Activated CD4-positive, alpha-beta T cell treated with anti-CD3 and anti-CD28 coated beads, Interleukin-2, amount 50 U/mL, for 24 hours (primary cell): Measurements from ENCODE around the gene SEMA4D.

Experiments
- DNase-seq, 2 donors: peaks; one replicate each; pipeline ENCODE4 v3.0.0-alpha.2; 2020; ENCODE audit warnings: low read depth in 1 of 2, low spot score in 1 of 2

SEMA4D gene

GRCh38 chr9:89502038-89502601 is 4.2 kb upstream of the SEMA4D start:
- no peak for DNase-seq

GRCh38 chr9:89501311-89501898 is 3.5 kb upstream of the SEMA4D start:
- no peak for DNase-seq

GRCh38 chr9:89500008-89500407 is 2.1 kb upstream of the SEMA4D start:
- no peak for DNase-seq

GRCh38 chr9:89498852-89499480 is 1.1 kb upstream of the SEMA4D start:
- DNase-seq = no peak

- no peak for DNase-seq
Measured at GRCh38 chr9:89497257-89497963, 503 bp downstream of the SEMA4D start.

- DNase-seq = no peak
Measured at GRCh38 chr9:89496645-89497256, 1.2 kb downstream of the SEMA4D start.

GRCh38 chr9:89495824-89496560 is 1.9 kb downstream of the SEMA4D start:
- DNase-seq = no peak

GRCh38 chr9:89494199-89494598 is 3.7 kb downstream of the SEMA4D start:
- DNase-seq = no peak

- DNase-seq = no peak
Measured at GRCh38 chr9:89493671-89494070, 4.2 kb downstream of the SEMA4D start.

GRCh38 chr9:89493181-89493580 is 4.7 kb downstream of the SEMA4D start:
- DNase-seq = no peak

- DNase-seq = no peak
Measured at GRCh38 chr9:89492586-89492985, 5.3 kb downstream of the SEMA4D start.

- DNase-seq = no peak
Measured at GRCh38 chr9:89491694-89492093, 6.2 kb downstream of the SEMA4D start.

- DNase-seq = no peak
Measured at GRCh38 chr9:89489548-89490530, 8.1 kb downstream of the SEMA4D start.

- DNase-seq = no peak
Measured at GRCh38 chr9:89488936-89489335, 9.0 kb downstream of the SEMA4D start.

- DNase-seq = no peak
Measured at GRCh38 chr9:89488131-89488530, 9.8 kb downstream of the SEMA4D start.

GRCh38 chr9:89486681-89487080 is 11.2 kb downstream of the SEMA4D start:
- DNase-seq = no peak

- DNase-seq = no peak
Measured at GRCh38 chr9:89484475-89485404, 13.2 kb downstream of the SEMA4D start.

GRCh38 chr9:89483592-89484474 is 14.1 kb downstream of the SEMA4D start:
- peak in 1 of 2 donors; percentile 63 for DNase-seq
